Sciatic nerve (tissue), 2 donors: ENCODE data around the gene BANP. TPM values are rescaled to one million over a fixed set of nuclear protein-coding genes. Genes with fewer than 3 reads are reported as not detected.
"Not testable (repeated sequence)": the region's sequence is repeated elsewhere in the genome, so short reads cannot be mapped to it uniquely, and the experiment has no call there.

Experiments
- ATAC-seq: fragments of 200-7000 bp; cut with Tn5 transposase; one replicate; pipeline ENCODE4 v1.9.1; 2020; ENCODE audit warnings: mild to moderate bottlenecking, moderate library complexity
- DNase-seq: peaks from one replicate; pipeline ENCODE4 v3.0.0-alpha.2; 2020; ENCODE audit warnings: low spot score
- intact Hi-C: fragments of 100-400 bp; cut with DNase I; formaldehyde crosslinking; loops from one replicate; pipeline ENCODE4 v1.14.2; 2022
- total RNA-seq: library from RNA; stranded (reverse); fragmentation: NEBNext Ultra II Directional; extraction: Animal tissue kit (Norgen Biotek cat#: 25700); gene quantifications from one replicate; pipeline ENCODE4 v1.2.1, GENCODE V29; 2021
- donor health status: DM: no; HTN: no; CAD: no.
- donor health status: DM: no; HTN: no; CAD: no.

The BANP gene
- total RNA-seq, 1 donor from 2014 or later: 32.3 TPM

DNA sequence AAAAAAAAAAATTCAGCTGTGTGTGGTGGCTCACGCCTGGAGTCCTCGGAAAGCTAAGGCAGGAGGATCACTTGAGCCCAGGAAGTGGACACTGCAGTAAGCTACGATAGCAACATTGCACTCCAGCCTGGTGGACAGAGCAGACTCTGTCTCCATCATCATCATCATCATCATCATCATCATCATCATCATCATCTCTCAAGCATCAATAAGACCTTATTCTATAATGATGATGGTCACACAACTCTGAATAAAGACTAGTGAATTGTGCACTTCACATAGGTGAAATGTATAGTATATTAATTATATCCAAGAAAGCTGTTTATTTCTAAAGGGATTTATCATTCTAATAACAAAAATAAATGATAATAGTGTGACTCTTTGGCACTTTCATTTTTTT is 143.7 kb downstream of the BANP start:
- intact Hi-C loops, DNase-seq, ATAC-seq: not testable (repeated sequence)

DNA sequence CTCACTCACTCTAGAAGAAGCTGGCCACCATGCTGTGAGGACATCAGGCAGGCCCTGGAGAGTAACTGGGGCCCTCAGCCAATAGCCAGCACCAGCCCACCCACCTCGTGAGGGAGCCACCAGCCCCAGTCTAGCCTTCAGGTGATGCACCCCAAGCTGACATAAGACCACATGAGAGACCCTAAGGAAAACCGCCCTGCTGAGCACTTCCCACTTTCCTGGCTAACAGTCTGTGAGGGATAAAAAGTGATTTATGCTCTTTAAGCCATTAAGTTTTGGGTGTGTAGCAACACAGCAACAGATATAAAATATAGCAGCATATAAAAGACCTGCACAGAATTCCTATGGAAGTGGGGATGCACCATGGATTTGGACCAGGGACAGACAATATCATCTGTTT is 145.4 kb downstream of the BANP start:
- ATAC-seq, DNase-seq, intact Hi-C loops: not testable (repeated sequence)

DNA sequence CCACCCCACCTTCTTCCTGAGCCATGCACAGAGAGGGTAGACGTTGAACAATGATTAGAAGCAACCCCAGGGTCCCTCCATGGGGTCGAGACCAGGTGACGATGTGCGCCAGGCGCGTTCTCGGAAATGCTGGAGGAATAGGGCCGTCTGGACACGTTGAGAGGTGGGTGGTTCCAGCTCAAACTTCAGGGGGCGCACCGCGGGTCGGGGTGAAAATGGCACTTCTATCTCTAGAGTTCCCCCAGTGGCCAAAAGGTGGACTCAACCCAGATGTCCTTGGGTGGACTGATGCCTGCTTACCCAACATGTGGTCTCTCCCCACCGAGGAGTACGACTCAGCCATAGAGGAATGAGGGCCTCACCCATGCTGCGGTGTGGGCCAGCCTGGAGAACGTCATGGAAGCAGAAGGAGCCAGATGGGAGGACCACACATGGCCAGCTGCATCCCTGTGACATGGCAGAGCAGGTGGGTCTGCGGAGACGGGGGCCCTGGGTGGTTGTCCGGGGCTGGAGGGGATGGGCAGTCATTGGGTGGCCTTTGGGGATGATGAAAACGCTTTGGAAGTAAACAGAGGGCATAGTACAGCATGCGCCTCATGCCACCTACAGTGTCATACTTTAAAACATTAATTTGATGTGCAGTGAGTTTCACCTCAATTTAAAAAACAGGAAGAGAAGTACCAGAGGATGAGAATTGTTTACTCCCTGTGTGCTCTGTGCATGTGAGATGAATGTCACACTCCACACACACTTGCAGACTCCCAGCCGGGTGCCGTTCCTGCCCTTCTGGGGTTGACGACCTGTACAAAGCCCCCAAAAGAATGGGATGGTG is 147.7 kb downstream of the BANP start:
- ATAC-seq, DNase-seq, intact Hi-C loops: not testable (repeated sequence)

DNA sequence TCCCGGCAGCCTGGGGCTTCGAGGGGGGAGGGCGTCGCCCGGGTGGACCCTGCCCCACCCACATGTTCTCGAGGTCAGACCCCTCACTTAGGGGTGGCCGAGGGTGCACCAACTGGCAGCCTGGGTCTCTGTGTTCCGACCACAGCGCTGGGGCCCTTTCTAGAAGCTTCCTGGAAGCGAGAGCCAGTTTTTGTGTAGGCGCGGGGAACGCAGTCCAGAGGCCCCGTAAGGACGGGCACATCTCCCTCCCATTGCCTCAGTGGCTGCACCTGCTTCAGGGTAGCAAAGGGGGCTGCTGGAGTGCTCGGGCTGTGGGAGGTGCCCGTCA is 148.3 kb downstream of the BANP start:
- intact Hi-C loops: no loop called here
- ATAC-seq (no peak), DNase-seq (no peak)

DNA sequence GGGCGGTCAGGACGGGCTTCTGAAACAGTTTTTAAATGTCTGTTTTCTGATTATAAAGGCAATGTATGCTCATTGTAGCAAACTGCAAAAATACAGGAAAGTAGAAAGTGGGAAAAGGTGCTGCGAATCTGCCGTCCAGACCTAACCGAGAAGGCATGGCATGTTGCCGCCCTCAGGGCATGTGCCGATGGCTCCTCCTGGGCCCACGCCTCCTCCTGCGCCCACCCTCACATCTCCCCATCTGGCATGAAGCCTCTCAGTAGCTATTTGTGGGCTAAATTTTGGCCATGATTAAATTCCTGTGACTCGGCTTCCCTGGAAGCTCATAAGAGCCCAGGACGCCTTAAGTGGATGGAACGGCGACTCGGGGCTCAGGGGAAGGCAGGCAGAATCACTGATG is 148.7 kb downstream of the BANP start:
- DNase-seq, ATAC-seq, intact Hi-C loops: not testable (repeated sequence)

DNA sequence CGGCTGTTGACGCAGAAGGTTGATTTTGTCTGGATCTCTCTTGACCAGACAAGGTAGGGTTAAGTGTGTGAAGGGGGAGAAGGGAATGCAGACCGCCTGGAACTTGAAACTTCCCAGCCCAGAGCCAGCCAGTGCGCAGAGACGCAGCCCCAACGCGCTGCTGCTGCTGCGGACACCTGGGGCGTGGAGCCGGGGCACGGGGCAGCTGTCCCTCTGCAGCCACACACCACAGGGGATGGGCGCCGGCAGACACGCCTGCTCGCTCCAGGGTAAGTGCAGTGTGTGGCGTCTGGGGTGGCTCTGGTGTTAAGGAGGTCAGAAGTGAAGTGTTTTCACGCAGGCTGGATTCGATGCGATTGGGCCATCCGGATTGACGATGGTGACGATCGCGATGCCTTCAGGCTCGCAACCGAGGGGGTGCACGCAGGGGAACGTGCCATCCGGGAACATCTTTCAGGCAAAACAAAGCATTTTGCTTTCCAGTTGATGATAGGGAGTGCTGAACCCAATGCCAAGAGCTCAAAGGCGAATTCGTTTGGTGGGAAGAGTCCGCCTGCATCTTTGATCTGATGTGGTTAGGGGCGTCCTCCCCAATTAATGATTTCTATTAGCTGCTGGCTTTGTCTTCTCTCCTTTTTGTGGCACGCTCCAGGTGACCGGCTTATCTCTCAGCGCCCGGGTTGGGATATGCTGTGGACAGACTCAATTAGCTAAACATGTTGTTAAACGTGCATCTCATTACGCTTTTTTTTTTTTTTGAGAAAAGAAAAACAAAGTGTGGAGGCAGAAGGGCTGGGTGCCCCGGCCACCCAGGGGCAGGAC is 149.8 kb downstream of the BANP start:
- intact Hi-C loops, DNase-seq, ATAC-seq: not testable (repeated sequence)

DNA sequence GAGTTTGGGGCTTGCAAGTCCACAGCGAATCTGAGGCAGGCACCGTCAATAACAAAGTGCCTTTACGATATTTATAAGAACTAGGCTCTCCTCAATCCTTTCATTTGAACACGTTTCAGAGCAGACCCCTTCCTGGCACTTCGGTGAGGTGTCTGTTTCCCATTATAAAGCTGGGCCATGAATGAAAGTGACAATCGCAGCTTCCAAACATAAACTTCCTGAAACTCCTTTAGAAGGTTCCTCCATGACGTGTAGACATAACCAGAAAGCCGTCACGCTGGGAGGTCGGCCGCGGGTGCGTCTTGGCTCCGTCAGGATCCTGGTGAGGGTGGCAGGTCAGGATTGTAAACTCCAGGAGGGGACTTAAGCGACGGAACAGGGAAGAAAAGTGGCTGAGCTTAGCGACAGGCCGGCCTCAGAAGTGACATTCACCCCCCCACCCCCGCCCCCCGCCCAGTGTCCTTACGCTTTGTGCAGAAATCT is 150.4 kb downstream of the BANP start:
- DNase-seq, intact Hi-C loops, ATAC-seq: not testable (repeated sequence)

DNA sequence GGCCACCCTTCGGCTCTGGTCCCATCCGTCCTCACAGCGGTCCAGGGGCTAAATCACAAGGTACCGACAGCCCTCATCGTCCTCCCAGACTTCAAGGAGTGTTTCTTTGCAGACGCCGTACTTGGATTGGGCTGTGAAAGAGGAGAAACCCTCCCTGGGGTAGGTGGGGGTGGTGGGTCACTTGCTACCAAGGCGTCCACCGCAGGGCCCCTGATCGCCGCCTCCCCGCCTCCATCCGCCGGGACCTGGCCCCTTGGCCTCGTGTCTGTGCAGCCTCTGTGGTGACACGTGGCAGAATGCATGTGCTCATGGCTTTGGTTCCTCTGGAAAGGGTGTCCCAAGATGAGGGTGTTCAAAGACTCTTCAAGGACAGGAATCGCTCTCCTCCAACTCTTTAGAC is 151.4 kb downstream of the BANP start:
- intact Hi-C loops: no loop called here
- ATAC-seq: no peak
- no peak for DNase-seq

DNA sequence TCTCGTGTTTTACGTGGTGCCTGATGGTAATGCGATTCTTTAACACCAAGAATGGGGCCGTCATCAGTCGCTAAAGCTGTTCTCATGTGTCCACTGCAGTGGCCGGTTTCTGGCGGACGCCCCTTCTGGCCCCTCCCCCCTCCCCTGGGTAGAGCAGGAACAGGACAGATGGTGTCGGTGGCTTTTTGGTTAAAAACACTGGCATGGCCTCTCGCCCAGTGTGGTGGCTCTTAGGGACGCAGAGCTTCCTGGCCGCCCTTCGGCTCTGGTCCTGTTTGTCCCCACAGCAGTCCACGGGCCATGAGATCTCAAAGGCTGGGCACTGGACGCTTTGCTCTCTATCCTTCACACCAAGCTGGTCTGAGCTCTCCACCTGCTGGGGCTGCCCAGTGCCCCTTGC is 151.8 kb downstream of the BANP start:
- DNase-seq: no peak
- no peak for ATAC-seq
- intact Hi-C loops: no loop called here

DNA sequence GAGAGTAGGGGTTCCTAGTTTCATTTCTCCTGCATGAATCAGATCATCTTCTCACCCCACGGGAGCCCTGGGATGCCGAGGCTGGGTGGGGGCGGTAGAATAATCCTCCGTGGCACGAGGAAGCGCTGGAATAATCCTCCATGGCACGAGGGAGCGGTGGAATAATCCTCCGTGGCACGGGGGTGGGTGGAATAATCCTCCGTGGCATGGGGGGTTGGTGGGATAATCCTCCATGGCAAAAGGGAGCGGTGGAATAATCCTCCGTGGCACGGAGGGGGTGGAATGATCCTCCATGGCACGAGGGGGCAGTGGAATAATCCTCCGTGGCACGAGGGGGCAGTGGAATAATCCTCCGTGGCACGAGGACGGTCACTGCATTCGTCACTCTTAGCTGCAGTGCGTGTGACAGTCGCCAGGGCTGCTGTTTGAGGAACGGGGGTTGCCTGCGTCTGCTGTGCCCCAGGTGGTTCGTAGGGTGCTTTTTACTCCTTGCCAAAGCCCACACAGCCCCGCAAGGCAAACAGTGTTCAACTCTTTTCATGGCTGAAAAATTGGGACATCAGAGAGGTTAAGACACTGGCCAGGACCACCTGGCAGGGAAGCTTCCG is 152.5 kb downstream of the BANP start:
- DNase-seq: no peak
- intact Hi-C loops: no loop called here
- ATAC-seq: no peak

DNA sequence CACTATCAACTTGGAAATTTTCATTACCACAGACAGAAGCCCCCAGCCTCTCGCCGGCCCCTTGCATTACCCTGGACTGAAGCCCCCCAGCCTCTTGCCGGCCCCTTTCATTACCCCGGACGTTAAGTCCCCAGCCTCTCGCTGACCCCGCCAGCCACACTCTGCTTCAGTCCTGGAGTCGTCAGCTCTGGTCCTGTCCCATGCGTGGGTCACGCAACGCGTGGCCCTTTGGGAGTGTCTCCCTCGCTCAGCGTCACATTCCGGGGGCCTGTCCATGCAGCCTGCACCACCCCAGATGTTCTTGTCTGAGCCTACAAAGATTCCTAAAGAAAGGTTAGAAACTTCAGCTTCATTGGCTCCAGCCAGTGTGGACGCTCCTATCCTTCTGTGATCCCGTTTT is 153.1 kb downstream of the BANP start:
- ATAC-seq, DNase-seq, intact Hi-C loops: not testable (repeated sequence)

DNA sequence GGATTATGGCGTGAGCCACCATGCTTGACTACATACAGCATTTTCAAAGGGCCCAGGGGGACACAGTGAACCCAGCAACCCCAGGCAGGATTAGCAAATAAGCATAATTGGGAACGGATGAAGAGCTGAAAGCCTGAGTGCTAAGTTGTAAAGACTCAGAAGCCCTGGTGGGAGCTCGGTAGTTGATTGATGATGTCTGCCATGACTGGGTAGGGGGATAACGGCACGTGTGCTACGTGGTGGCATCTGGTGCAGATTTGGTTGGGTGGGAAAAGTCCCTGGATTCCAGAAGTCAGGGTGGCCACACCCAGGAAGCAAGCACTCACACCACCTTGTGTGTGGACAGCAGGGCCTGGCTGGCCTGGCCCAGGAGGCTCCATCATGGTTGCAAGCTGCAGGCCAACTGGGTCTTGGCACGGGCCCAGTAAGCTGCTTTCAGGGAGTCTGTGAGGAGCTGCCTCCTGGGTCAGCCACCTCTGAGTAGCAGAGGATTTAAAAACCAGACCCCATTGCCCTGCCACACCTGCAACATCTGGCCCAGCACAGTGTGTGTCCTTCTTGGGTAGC is 154.4 kb downstream of the BANP start:
- intact Hi-C loops, DNase-seq, ATAC-seq: not testable (repeated sequence)

DNA sequence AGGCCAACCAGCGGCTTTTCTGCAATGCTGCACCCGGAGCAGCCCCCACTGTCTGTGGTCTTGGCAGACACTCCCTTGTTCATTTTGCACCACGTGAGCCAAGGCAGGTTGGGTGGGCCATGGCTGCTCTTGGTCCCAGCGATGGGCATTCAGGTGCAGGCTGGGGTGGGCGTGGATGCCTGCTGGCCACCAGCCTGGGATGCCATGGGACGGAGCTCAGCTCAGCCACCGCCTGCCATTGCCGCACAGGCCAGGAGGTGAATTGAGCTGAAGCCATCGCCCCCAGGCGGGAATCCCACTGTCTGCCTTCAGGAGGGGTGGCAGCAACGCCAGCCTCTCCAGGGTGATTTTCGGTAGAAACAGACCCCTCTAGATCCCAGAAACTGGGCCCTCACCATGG is 155.3 kb downstream of the BANP start:
- intact Hi-C loops, DNase-seq, ATAC-seq: not testable (repeated sequence)

DNA sequence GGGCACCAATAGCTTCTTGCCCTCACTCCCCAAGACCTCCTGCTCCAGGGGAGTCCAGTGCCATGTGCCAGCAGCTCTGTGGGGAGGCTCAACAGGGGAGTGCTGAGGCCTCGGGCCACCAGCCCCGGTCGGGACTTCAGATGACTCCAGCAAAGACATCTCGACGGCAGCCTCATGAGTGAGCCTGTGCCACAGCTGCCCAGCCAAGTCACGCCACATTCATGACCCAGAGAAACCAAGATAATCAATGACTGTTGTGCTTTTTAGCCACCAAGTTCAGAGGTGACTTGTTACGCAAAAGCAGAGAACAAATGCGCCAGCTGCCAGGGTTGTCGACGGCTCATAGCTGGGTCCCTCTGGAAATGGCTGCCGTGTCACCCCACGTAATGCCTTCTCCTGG is 157.5 kb downstream of the BANP start:
- ATAC-seq: no peak
- DNase-seq: no peak
- intact Hi-C loops: no loop called here

DNA sequence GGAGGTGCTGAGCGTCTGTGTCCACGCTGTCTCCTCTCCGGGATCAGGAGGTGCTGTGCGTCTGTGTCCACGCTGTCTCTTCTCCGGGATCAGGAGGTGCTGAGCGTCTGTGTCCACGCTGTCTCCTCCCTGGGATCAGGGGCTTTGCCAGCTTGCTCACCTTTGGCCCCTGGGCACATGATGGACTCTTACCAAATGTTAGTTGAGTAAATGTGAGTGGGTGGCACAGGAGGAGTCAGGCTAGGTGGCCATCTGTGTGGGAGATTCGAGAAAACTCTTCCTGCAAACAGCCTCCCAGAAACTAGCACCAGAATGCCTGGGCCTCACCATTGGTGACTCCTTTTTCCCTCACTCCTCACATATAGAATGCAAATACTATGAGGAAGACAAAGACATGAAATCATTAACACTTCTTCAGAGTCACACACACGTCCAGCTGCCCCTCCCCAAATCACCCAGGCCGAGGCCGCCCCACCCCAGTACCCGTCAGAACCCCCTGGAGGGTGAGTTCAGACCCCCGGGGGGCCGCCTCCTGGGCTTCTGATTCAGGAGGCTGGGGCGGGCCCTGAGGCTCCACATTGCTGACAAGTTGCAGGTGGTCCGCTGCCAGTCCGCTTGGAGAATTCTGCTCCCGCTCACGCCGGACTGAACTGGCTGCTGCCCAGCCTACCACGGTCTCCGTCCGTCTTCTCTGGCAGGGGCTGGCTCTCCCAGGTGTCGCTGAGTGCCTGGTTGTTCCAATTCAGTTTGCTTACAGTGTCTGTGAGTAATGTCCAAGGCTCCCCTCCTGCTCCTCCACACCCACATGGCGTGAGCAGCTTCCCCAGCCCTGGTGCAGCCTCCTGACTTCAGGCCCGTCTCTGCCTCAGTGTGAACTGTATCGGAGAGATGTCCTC is 158.7 kb downstream of the BANP start:
- ATAC-seq, DNase-seq, intact Hi-C loops: not testable (repeated sequence)

DNA sequence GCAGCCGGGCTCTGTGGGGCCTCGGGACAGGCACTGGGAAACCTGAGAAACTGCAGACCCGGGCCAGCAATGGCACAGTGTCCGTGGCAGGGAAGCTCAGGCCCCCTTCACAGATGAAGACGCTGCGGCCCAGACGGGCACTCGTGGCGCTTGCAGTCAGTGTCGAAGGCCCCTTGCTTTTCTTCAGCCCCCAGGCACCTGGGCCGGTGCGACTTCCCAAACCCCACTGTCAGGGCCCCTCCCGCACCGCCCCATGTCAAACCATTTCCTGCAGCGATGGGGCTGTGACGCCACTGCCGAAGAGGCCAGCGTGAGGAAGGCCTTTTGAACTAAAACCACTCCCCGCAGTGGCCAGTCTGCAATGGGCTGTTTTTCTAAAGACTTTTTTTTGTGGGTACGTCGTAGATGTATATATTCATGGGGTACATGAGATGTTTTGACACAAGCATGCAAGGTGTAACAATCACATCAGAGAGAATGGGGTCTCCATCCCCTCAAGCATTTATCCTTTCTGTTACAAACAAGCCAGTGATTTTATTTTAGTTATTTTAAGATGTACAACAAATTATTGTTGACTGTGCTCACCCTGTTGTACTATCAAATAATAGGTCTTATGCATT is 159.8 kb downstream of the BANP start:
- ATAC-seq, DNase-seq, intact Hi-C loops: not testable (repeated sequence)

DNA sequence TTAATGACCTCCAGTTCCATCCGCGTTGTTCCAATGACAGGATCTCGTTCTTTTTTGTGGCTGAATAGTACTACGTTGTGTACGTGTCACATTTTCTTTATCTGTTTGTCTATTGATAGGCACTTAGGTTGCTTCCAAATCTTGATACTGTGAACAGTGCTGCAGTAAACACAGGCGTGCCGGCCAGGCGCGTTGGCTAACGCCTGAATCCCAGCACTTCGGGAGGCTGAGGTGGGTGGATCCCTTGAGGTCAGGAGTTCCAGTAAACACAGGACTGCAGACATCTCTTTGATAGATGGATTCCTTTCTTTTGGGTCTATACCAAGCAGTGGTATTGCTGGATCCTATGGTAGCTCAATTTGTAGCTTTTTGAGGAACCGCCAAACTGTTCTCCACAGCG is 160.7 kb downstream of the BANP start:
- DNase-seq, ATAC-seq, intact Hi-C loops: not testable (repeated sequence)
